Right ventricle myocardium superior (tissue), 1 donor: ENCODE measurements around the gene MYO1F. TPM values are rescaled to one million over a fixed set of nuclear protein-coding genes. Genes with fewer than 3 reads are reported as not detected.
"Not testable (repeated sequence)": the region's sequence is repeated elsewhere in the genome, so short reads cannot be mapped to it uniquely, and the experiment has no call there.

Experiments
- ATAC-seq: fragments of 200-7000 bp; cut with Tn5 transposase; one replicate; pipeline ENCODE4 v1.9.1; 2020; ENCODE audit warnings: mild to moderate bottlenecking; ENCODE audit not compliant: poor library complexity
- DNase-seq: peaks from one replicate; pipeline ENCODE4 v3.0.0-alpha.2; 2020
- intact Hi-C: fragments of 100-400 bp; cut with DNase I; formaldehyde crosslinking; loops from one replicate; pipeline ENCODE4 v1.11.2; 2022
- total RNA-seq: library from RNA; stranded (reverse); fragmentation: NEBNext Ultra II Directional; extraction: Animal tissue kit (Norgen Biotek cat#: 25700); gene quantifications from one replicate; pipeline ENCODE4 v1.2.1, GENCODE V29; 2021
- donor health status: DM: no; HTN: yes; CAD: no; lungs with severe emphysema.

Gene MYO1F
- total RNA-seq, 1 donor from 2014 or later: 8.4 TPM

DNA sequence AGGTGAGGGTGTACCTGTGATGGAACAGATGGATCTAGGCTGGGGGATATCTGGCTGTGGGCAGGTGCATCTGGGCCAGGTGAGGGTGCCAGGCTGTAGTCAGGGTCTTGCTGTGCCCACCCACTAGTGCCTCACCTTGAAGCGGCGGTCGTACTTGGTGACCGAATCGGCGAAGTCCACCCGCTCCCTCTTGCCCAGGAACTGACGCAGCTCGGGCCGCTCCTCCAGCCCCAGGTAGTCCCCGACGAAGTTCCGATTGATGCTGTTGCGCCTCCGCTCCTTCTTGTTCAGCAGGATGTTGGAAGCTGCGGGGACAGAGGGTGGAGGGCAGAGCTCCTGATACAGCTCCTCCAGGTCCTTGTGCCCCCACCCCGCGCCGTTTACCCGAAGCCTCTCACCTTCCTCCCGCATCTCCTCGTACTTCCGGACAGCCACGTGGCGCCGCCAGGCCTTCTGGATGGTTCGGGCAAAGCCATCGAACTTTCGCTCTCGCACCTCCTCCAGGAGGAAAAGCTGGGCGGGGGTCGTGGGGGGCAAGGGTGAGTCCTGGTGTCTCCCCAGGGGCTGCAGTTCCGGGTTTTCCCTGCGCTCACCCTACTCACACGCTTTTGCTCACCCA lies 47.1 kb downstream of the MYO1F start:
- ATAC-seq: no peak
- no peak for DNase-seq
- intact Hi-C loops: no loop called here

DNA sequence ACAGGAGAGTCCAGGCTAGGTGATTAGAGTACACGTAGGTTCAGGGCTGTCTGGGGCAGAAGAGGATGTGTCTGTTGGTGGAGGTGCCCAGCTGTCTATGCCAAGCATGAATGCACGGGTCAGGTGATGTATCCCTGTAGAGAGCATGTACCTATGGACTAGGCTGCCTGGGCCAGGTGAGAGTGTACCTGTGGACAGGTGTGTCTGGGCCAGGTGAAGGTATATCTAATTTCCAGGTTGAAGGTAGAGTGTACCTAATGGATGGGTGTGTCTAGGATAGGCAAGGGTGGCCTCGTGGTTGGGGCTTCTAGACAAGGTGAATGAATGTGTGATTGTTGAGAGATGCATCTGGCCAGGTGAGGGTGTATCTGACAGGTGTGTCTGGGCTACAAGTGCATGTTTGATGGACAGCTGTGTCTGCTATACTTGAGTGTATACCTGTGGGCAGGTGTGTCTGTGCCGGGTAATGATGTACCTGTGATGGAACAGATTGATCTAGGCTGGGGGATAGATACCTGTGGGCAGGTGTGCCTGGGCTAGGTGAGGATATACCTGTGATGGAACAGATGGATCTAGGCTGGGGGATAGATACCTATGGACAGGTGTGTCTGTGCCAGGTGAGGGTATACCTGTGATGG lies 47.8 kb downstream of the MYO1F start:
- DNase-seq (no peak), ATAC-seq (no peak)
- intact Hi-C loops: no loop called here

- DNase-seq (no peak), ATAC-seq (no peak)
- intact Hi-C loops: no loop called here
Measured at GRCh38 chr19:8528500-8528899, 48.7 kb downstream of the MYO1F start.

GRCh38 chr19:8526345-8527091 lies 50.7 kb downstream of the MYO1F start:
- DNase-seq (peak; percentile 92), ATAC-seq (peak; percentile 83)
- intact Hi-C loops: no loop called here

GRCh38 chr19:8525401-8525684 lies 51.9 kb downstream of the MYO1F start:
- ATAC-seq: no peak
- intact Hi-C loops: no loop called here
- no peak for DNase-seq

GRCh38 chr19:8519388-8519787 lies 57.9 kb downstream of the MYO1F start:
- intact Hi-C loops: no loop called here
- no peak for ATAC-seq
- DNase-seq: no peak

DNA sequence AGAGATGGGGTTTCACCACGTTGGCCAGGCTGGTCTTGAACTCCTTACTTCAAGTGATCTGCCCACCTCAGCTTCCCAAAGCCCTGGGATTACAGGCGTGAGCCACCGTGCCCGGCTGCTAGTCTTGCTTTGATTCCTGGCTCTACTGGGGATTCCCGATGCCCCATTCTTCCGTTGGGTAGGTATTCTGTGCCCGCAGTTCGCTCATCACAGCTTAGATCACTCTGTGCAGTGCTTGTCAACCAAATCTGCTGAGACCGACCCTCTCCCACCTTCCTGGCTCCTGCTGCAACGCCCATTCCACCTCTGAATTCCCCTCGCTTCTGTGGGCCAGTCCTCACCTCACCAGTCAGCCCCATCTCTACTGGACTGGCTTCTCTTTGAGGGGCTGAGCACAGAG lies 58.7 kb downstream of the MYO1F start:
- no peak for ATAC-seq
- intact Hi-C loops: no loop called here
- no peak for DNase-seq

- intact Hi-C loops: no loop called here
- DNase-seq (no peak), ATAC-seq (no peak)
Measured at GRCh38 chr19:8517551-8518442, 59.4 kb downstream of the MYO1F start.

DNA sequence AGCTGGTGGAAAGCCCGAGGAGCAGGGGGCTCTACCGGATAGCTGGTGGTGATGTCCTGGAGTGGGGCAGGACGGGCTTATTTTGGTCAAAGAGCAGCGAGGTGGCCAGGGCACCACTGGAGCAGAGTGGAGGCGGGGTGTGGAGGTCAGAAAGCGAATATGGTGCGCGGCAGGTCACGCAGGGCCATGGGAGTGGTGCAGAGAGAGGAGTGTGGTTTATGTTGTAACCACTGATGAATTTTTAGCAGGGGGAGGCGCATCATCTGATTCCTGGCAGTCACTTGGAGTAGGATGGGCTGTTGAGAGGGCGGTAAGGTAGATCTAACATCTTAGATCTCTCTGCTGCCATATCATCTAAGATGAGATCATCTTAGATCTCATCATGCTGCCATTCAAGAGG lies 61.9 kb downstream of the MYO1F start:
- ATAC-seq (no peak), DNase-seq (no peak)
- intact Hi-C loops: no loop called here

- ATAC-seq, DNase-seq, intact Hi-C loops: not testable (repeated sequence)
Measured at GRCh38 chr19:8514505-8515009, 62.7 kb downstream of the MYO1F start.

GRCh38 chr19:8513687-8514504 lies 63.3 kb downstream of the MYO1F start, which contains the start of gene ZNF414:
ZNF414 (minus strand) TSS chr19:8514167; CDS start chr19:8514046, 121 bp downstream.
- DNase-seq (peak; percentile 98), ATAC-seq (peak; percentile 97)
- intact Hi-C loops: no loop called here

GRCh38 chr19:8513036-8513686 lies 64.1 kb downstream of the MYO1F start:
- DNase-seq (no peak), ATAC-seq (no peak)
- intact Hi-C loops: no loop called here

DNA sequence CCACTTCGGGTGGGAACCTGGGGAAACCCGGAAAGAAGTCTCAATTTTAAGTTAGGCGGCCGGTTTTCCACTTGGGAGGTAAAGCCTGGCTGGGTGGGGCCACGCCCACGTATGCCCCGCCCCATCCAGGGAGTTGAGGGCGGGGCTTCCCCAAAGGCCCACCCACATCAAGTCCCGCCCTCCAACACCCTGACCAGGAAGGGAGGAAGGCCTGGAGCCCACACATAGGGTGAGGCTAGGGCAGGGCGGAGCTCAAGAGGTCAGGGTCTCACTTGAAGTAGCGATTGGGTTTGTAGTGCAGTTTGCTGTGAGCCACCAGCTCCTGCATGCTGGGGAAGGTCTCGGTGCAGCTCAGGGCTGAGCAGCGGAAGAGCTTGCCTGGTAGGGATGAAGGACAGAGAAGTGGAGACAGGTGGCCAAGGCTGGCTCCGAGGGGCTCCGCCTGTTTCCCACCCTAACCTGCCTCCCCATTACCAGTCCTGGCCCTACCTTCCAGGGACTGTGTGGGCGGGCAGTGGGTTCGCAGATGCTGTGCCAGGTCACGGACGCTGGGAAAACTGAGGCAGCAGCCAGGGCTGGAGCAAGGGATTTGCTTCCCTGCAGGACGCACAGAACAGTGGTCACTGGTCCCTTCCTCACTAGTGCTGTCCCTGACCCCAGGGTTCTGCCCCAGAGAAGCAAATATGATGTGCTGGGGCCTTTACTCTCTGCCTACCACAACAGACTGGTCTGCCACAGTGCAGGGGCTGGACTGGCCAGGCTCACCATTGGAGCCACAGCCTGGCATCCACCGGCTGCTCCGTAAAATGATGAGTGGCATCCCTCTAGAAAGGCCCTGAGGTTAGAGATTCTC lies 64.9 kb downstream of the MYO1F start:
- intact Hi-C loops: no loop called here
- ATAC-seq (no peak), DNase-seq (no peak)

- ATAC-seq: no peak
- intact Hi-C loops: no loop called here
- DNase-seq: no peak
Measured at GRCh38 chr19:8511573-8512101, 65.6 kb downstream of the MYO1F start.

DNA sequence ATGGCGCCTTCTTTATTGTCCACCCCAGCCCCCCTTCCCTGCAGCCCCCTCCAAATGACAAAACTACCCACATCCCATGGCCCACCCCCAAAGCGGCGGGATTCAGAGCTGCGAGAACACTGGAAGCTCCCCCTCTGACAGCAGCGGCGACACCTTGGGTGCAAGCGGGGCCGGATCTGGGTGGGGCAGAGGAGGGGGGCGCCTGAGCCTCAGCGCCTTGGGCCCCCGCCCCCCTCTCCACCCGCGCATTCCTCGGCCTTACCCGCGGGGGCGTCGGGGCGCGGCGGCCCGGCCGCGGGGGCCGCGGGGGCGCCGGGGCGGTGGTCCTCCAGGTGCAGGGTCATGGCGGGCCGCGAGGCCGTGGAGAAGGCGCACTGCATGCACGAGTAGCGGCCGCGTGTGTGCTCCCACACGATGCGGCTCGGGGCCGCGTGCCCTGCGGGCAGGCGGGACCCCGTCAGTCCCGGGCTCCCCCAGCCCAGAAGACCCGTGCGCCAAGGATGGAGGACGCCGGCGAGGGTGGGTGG lies 66.6 kb downstream of the MYO1F start:
- intact Hi-C loops: no loop called here
- ATAC-seq (no peak), DNase-seq (no peak)

- ATAC-seq (peak; percentile 9), DNase-seq (no peak)
- intact Hi-C loops: loop anchor here (5.0 to 10.0 kb wide), 3 partner anchors 94 to 242 kb away; partner anchors contain the start of gene MARCHF2
Measured at GRCh38 chr19:8506402-8506957, 70.8 kb downstream of the MYO1F start.
